Measurements from ENCODE around the gene EFHD1. TPM values are rescaled to one million over a fixed set of nuclear protein-coding genes. Genes with fewer than 3 reads are reported as not detected.

The EFHD1 gene
- total RNA-seq, 1 donor from 2014 or later, result 1.6 TPM

DNA sequence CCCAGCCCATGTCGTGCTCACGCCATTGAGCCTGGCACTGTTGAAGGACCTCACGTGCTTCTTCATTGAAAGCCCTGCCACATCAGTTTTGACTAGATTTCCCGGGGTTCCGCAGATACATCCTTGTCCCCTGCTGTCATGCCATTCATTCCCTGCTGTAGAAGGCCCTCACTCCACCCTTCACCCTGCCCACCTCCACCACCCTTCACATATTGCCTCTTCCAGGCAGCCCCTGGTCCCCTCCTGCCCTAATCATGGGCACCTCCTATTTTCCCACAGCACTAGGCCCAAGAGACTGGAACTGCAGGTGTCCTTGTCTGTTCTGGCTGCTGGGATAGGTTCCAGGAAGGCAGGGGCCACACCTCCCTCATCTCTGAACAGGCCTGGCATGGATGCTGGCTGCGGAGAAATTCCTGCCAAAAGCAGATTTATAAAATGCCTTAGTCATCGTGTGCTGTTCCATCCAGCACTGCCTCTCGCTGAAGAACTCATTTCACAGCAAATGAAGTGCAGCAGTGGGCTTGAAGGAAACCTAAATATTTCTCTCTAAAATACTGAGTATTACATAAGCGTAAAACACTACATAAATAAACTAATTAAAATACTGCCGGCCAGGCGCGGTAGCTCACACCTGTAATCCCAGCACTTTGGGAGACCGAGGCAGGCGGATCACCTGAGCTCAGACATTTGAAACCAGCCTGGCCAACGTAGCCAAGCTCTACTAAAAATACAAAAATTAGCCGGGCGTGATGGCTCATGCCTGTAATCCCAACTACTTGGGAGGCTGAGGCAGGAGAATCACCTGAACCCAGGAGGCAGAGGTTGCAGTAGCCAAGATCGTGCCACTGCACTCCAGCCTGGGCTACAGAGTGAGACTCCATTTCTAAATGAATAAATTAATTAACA, 44.5 kb upstream of the EFHD1 start:
- Mint-ChIP-seq H3K27me3 (ENCODE audit: unreplicated experiment) (peaks cover 6% of the 10 kb centered on the region), H3K27ac (ENCODE audit: unreplicated experiment) (no peak overlapping the region), H3K4me1 (ENCODE audit: unreplicated experiment) (peaks cover 22% of the 10 kb centered on the region), H3K4me3 (ENCODE audit: unreplicated experiment) (no peak overlapping the region), H3K36me3 (ENCODE audit: low read depth, unreplicated experiment) (peaks cover 9% of the 10 kb centered on the region), H3K9me3 (ENCODE audit: unreplicated experiment) (no peaks in the 10 kb centered on the region)
- no peak for DNase-seq (ENCODE audit: low spot score)
- TF ChIP-seq, protein P1, sequence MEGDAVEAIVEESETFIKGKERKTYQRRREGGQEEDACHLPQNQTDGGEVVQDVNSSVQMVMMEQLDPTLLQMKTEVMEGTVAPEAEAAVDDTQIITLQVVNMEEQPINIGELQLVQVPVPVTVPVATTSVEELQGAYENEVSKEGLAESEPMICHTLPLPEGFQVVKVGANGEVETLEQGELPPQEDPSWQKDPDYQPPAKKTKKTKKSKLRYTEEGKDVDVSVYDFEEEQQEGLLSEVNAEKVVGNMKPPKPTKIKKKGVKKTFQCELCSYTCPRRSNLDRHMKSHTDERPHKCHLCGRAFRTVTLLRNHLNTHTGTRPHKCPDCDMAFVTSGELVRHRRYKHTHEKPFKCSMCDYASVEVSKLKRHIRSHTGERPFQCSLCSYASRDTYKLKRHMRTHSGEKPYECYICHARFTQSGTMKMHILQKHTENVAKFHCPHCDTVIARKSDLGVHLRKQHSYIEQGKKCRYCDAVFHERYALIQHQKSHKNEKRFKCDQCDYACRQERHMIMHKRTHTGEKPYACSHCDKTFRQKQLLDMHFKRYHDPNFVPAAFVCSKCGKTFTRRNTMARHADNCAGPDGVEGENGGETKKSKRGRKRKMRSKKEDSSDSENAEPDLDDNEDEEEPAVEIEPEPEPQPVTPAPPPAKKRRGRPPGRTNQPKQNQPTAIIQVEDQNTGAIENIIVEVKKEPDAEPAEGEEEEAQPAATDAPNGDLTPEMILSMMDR (IDR thresholded peaks at IDR 0.05; ENCODE audit: unreplicated experiment), result no peak

DNA sequence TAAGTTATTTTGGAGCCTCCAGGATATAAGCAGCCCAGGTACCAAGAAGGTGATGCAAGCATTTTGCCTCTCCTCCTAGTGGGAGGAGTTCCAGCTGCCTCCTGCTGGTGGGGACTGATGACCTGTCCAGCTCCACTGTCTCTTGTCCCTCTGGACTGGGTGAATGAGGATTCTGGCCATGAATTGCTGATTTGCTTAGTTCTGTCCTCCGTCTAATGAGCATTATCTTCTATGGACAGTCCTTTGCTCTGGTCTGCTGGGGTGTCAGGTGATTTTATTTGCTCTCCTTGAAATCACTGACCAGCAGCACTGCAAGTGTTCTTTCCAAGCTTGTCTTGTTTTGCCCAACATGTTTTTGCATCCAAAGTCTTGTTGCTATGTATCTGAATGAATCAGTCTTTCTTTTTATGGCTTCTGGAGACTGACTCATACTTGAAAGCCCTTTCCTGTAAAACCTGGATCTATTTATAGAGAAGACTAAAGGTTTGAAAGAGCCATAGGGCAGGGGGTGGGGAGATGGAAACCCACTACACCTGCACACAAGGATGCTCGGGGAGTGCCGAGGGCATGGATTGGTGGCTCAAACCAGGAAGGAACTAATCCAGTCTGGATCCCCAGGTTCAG, 40.5 kb upstream of the EFHD1 start:
- H3K4me1 Mint-ChIP-seq (ENCODE audit: unreplicated experiment), result no peaks in the 10 kb centered on the region
- no peak for DNase-seq (ENCODE audit: low spot score)
- no peak overlapping the region for H3K27ac Mint-ChIP-seq (ENCODE audit: unreplicated experiment)
- peaks cover 4% of the 10 kb centered on the region for H3K27me3 Mint-ChIP-seq (ENCODE audit: unreplicated experiment)
- H3K4me3 Mint-ChIP-seq (ENCODE audit: unreplicated experiment), result no peak overlapping the region
- TF ChIP-seq, protein P1 (IDR thresholded peaks at IDR 0.05; ENCODE audit: unreplicated experiment), result no peak
- peaks cover 7% of the 10 kb centered on the region for H3K36me3 Mint-ChIP-seq (ENCODE audit: low read depth, unreplicated experiment)
- H3K9me3 Mint-ChIP-seq (ENCODE audit: unreplicated experiment), result no peaks in the 10 kb centered on the region

DNA sequence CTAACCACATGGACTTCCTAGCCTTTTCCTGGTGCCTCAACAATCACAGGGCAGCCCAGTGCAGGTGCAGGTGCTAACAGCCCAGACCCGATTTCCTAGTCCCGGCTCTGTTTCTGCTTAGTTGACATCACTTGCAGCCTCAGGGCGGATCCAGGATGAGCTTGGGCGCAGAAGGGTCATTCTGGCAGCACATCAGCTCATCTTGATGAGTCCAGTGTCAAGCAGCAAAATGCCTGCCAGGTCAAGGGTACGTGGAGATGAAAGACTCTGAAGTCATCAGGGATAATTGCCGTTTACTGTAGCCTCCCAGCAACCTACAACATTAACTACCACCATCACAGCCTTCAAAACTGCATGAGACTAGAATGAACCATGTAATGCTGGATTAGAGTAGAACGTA, 39.4 kb upstream of the EFHD1 start:
- peaks cover under 1% of the 10 kb centered on the region for H3K36me3 Mint-ChIP-seq (ENCODE audit: low read depth, unreplicated experiment)
- DNase-seq (ENCODE audit: low spot score), result no peak
- no peaks in the 10 kb centered on the region for H3K9me3 Mint-ChIP-seq (ENCODE audit: unreplicated experiment)
- no peaks in the 10 kb centered on the region for H3K4me1 Mint-ChIP-seq (ENCODE audit: unreplicated experiment)
- no peak overlapping the region for H3K27ac Mint-ChIP-seq (ENCODE audit: unreplicated experiment)
- TF ChIP-seq, protein P1 (IDR thresholded peaks at IDR 0.05; ENCODE audit: unreplicated experiment), result no peak
- H3K27me3 Mint-ChIP-seq (ENCODE audit: unreplicated experiment), result no peaks in the 10 kb centered on the region
- H3K4me3 Mint-ChIP-seq (ENCODE audit: unreplicated experiment), result no peak overlapping the region

DNA sequence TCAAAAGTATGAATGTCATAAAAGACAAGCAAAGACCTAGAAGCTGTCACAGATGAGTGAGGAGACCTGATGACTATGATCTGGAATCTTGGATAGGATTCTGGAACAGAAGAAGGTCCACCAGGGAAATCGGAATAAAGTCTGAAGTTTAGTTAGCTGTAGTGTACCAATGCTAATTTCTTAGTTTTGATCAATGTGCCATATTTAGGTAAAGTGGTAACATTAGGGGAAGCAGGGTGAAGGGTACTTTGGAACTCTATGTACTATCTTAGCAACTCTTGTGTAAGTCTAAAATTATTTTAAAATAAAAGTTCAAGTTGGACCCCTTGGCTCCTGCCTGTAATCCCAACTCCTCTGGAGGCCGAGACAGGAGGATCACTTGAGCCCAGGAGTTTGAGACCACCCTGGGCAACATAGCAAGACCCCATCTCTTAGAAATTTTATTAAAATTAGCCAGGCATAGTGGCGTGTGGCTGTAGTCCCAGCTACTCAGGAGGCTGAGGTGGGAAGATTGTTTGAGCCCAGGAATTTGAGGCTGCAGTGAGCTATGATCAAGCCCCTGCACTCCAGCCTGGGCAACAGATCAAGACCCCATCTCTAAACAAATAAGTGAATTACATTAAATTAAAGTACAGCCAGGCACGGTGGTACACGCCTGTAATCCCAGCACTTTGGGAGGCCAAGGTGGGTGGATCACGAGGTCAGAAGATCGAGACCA, 35.9 kb upstream of the EFHD1 start:
- Mint-ChIP-seq H3K4me1 (ENCODE audit: unreplicated experiment) (no peaks in the 10 kb centered on the region), H3K27ac (ENCODE audit: unreplicated experiment) (no peak overlapping the region), H3K36me3 (ENCODE audit: low read depth, unreplicated experiment) (no peaks in the 10 kb centered on the region), H3K4me3 (ENCODE audit: unreplicated experiment) (no peak overlapping the region), H3K27me3 (ENCODE audit: unreplicated experiment) (no peaks in the 10 kb centered on the region), H3K9me3 (ENCODE audit: unreplicated experiment) (no peaks in the 10 kb centered on the region)
- no peak for DNase-seq (ENCODE audit: low spot score)
- TF ChIP-seq, protein P1 (IDR thresholded peaks at IDR 0.05; ENCODE audit: unreplicated experiment), result no peak
